ENCODE data around the gene SCD5.

DNA sequence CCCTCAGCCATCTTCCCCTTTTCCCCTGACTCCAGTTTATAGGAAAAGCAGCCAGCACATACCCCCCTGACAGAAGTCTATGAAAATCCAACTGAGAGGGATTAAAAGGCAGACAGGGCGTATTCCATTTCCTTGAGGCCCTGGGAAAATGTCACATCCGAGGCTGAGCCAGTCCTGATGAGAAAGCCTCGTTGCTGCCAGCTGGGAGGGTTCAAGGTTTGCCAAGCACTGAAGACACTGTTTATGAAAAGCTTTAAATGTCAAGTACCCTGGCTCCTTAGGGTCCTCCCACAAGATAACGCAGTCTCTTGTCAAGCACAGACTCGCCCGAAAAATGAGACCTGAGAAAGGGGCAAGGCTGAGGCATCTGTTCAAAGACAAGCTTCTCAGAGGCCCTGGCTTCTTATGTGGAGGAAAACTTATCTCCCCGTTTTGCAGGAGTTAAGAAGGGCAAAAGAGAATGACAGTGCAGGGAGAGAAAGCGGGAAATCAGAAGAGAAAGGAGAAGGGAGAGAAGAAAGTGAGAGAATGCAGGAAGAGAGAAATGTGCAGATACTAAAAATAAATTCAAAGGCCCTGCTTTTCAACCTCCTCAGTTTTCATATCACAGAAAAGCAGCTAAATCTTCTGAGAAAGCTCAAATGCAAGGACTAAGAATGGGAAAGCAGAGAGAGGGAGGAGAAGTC lies 44.7 kb downstream of the SCD5 start:
- TF ChIP-seq ZNF10 (tag by site-specific recombination; IDR thresholded peaks at IDR 0.05), result 0 out of 2 replicates have a peak, but pooled peaks have one; percentile 9
- TF ChIP-seq ZNF146 (tag by site-specific recombination; IDR thresholded peaks at IDR 0.05), result no peak
- TF ChIP-seq TCF7L2 (IDR thresholded peaks at IDR 0.05; ENCODE audit: borderline replicate concordance, low read depth, low read length), result no peak
- no peak for TF ChIP-seq ZNF24 (tag by site-specific recombination; IDR thresholded peaks at IDR 0.05)
- TF ChIP-seq ZNF311 (tag by site-specific recombination; IDR thresholded peaks at IDR 0.05; ENCODE audit: borderline replicate concordance), result no peak
- no peak for TF ChIP-seq ZBTB17 (tag by site-specific recombination; IDR thresholded peaks at IDR 0.05)
- TF ChIP-seq GLI4 (tag by site-specific recombination; IDR thresholded peaks at IDR 0.05), result no peak
- TF ChIP-seq ZNF341 (tag by site-specific recombination; IDR thresholded peaks at IDR 0.05; ENCODE audit: low read depth), result no peak
- no peak for TF ChIP-seq MEIS1 (CRISPR knock-in tag; IDR thresholded peaks at IDR 0.05; ENCODE audit: borderline replicate concordance)
- TF ChIP-seq, protein P1, sequence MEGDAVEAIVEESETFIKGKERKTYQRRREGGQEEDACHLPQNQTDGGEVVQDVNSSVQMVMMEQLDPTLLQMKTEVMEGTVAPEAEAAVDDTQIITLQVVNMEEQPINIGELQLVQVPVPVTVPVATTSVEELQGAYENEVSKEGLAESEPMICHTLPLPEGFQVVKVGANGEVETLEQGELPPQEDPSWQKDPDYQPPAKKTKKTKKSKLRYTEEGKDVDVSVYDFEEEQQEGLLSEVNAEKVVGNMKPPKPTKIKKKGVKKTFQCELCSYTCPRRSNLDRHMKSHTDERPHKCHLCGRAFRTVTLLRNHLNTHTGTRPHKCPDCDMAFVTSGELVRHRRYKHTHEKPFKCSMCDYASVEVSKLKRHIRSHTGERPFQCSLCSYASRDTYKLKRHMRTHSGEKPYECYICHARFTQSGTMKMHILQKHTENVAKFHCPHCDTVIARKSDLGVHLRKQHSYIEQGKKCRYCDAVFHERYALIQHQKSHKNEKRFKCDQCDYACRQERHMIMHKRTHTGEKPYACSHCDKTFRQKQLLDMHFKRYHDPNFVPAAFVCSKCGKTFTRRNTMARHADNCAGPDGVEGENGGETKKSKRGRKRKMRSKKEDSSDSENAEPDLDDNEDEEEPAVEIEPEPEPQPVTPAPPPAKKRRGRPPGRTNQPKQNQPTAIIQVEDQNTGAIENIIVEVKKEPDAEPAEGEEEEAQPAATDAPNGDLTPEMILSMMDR (tag by site-specific recombination; IDR thresholded peaks at IDR 0.05), result no peak
- TF ChIP-seq ZXDB (tag by site-specific recombination; IDR thresholded peaks at IDR 0.05), result 0 out of 2 replicates have a peak, but pooled peaks have one; percentile 26
- TF ChIP-seq MYNN (tag by site-specific recombination; IDR thresholded peaks at IDR 0.05; ENCODE audit: borderline replicate concordance), result no peak
- TF ChIP-seq ZNF664 (tag by site-specific recombination; IDR thresholded peaks at IDR 0.05), result no peak
- TF ChIP-seq, protein P2, sequence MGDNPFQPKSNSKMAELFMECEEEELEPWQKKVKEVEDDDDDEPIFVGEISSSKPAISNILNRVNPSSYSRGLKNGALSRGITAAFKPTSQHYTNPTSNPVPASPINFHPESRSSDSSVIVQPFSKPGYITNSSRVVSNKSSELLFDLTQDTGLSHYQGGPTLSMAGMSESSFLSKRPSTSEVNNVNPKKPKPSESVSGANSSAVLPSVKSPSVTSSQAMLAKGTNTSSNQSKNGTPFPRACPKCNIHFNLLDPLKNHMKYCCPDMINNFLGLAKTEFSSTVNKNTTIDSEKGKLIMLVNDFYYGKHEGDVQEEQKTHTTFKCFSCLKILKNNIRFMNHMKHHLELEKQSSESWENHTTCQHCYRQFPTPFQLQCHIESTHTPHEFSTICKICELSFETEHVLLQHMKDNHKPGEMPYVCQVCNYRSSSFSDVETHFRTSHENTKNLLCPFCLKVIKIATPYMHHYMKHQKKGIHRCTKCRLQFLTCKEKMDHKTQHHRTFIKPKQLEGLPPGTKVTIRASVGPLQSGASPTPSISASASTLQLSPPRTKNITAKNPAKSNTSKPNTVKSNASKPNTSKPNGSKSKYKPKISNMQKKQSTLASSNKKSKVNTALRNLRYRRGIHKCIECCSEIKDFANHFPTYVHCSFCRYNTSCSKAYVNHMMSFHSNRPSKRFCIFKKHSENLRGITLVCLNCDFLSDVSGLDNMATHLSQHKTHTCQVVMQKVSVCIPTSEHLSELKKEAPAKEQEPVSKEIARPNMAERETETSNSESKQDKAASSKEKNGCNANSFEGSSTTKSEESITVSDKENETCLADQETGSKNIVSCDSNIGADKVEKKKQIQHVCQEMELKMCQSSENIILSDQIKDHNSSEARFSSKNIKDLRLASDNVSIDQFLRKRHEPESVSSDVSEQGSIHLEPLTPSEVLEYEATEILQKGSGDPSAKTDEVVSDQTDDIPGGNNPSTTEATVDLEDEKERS (tag by site-specific recombination; IDR thresholded peaks at IDR 0.05), result no peak
